8988T (cell line): Measurements from ENCODE around the gene AJM1.

ENCODE experiments used
- DNase-seq: peaks from one replicate; pipeline ENCODE4 v3.0.0; 2011

Gene AJM1

DNA sequence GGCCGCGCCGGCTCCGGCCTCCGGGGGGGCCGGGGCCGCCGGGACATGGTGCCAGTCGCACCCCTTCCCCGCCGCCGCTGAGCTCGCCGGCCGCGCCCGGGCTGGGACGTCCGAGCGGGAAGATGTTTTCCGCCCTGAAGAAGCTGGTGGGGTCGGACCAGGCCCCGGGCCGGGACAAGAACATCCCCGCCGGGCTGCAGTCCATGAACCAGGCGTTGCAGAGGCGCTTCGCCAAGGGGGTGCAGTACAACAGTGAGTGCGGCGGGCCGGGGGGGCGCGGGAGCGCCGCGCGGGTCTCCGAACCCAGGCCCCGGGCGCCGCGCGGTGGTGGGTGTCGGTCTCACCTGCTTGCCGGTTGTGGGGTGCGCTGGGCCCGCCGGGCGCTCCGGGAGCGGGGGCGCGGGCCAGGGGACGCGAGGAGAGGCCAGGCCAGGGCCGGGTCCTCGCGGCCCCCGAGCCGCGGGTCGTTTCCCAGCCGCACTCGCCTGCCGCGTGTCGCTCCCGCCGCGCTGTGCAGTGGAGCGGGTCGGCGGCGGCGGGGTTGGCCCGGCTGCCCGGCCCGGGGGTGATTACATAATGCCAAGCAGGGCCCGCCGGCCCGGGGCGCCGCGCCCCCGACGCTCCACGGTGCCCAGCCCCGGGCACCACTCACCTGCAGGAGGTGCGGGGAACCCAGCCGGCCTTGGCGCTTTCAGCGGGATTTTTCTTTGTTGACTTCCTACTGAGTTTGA, 34.0 kb upstream of the AJM1 start:
- DNase-seq, result no peak

DNA sequence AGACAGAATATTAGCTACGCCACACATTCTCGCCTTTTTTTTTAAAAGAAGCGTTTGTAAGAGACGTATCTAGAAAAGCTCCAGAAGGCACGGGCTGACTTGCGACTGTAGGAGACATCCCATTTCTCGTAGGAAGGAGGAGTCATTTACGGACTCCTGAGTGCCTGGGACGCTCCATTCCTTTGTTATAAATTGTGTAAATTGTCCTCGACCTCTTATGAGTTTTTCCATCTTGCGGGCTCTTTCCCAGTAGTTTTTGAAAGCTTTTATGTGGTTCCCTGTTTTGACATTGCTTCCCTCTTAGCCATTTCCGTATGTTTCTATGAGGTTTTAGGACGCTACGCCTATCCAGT, 33.5 kb upstream of the AJM1 start:
- DNase-seq, result no peak

DNA sequence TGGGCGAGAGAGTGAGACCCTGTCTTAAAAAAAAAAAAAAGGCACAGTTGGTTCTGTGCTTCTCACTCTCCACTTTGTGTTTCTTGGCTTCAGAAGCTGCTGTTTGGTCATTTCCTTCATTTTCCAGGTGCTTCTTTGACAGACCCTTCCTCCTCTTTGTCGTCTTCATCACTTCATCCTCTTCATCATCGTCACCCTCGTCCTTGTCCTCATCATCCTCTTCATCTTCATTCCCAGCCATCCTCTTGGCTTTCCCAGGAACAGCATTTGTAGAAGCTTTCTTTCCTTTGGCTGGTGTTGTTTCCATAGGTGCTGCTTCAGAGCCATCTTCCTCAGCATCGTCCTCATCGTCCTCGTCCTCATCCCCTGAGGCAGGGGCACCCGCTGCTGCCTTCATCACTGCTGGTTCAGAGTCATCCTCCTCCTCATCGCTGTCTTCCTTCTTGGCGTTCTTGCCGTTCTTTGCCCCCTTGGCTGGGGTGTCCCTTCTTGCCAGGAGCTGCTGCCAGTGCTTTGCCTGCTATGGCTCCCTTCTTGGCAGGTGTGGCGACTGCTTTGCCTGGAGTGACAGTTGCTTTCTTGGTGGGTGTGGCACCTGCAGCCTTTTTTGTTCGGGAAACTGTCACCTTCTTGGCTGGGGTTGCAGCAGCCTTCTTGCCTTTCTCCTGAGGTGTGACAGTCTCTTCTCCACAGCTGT, 27.4 kb upstream of the AJM1 start:
- no peak for DNase-seq

DNA sequence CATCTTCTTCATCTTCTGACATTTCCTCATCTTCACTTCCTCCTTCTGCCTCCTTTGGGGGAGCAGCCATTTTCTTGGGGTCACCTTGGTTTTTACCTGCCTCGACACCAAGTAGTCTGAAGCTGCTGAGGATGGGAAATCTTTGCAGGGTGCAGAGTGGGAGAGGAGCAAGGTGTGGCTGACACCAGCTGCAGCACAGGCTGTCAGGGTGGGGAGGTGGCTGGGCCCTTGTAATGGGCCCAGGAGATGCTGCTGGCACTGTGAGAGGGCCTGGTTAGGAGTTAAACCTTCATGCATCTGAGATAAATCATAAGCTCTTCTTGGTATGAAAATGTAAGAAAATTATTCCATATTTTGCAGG, 26.9 kb upstream of the AJM1 start:
- no peak for DNase-seq

DNA sequence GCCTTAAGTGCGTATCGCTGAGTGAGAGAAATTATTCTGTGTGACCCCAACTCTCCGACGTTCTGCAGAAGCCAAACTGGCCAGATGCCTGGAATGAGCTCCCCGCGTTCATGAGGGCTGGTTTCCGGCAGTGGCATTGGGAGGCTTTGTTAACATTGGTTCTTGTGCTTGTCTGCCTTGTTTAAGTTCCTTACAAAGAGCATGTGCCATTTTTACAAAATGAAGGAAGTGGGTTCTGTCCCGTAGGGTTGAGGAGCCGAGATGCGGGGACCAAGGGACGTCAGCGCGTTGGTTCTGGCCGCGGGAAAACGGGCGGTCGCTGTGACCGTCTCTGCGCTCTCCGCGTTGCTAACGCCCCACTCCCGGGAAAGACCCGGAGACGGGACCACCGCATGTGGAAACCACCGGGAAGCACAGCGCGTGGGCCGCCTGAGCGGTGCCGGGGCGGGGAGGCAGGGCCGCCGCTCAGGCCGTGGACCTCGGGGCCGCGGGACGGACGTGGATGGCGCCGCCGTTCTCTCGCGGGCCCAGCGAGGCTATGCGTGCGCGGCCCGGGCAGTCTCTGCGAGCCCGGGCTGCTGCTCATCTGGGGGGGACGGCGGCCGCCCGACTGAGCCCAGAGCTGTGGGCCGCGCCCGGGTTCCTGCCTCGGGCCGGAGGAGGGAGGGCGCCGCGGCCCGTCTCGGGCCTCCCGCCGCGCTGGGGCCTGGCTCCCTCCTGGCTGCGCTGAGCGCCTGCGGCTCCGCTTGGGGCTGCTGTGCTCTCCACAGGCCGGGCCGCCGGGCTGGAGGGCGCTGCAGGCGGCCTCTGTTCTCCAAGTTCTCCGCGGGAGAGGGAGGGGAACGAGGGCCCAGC, 21.1 kb upstream of the AJM1 start:
- DNase-seq, result no peak

DNA sequence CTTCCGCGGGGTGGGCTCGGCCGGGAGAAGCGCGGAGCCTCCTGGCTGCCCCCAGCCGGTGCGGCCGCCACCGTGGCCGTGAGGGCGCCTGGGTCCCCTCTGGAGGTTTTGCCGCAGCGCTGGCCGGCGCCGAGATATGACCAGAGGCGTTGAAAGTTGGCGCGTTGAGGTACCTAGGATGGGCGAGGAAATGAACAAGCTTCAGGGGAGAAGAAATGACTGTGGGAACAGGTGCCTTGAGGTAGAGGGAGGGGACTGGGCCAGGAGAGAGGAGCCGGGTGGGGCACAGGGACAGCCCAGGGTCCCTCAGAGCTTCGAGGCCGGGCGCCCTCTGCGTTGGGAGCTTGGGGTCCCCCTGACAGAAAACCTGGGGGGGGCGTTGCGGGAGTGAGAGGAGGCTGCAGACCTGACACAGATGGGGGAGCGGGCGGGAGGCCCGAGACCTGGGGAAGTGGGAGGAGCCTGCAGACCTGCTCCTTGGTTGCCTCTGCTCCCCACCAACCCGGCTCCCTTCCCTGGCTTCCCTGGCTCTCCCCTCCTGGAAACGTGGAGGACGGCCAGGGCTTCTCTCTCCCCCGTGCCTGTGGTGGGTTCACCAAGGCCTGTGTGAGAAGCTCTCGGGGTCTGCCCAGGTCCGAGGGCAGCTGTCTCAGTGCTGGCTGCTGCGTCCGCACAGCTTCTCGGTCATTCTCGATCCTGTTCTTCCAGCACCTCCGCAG, 20.3 kb upstream of the AJM1 start:
- no peak for DNase-seq

DNA sequence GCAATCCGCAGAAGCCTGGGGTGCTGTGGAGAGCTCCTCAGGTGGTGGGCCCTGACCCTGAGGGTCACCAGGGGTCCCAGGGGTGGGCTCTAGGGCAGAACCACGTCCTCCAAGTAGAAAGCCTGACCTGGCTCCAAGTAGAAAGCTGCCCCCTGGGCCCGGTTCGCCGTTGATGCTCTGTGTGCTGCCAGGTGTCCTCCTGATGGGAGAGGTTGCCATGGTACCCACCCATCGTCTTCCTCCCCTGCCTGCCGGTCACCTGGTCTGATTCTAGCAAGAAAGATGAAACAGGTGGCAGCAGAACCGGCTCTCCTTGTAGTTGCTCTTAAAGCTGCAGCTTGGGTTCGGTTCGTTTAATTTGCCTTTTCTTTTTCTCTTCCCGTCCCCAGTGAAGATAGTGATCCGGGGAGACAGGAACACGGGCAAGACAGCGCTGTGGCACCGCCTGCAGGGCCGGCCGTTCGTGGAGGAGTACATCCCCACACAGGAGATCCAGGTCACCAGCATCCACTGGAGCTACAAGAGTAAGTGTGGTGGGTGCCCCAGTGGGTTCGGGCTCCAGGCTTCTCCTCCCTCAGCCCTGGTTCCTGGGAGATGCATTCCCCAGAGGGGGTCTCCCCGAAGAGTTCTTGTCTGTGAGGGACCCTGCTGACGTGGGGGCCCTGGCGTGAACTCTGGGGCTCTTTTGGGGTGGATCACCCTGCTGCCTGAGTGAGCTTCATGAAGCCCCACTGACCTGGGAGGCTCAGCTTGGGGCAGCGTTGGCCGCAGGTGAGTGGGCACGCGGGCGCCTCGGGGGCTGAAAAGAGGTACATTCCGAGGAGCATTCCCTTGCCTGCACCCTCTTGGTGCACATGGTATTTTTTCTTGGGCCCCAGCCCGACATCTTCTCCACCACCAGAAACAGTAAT, 18.9 kb upstream of the AJM1 start:
- DNase-seq, result no peak

DNA sequence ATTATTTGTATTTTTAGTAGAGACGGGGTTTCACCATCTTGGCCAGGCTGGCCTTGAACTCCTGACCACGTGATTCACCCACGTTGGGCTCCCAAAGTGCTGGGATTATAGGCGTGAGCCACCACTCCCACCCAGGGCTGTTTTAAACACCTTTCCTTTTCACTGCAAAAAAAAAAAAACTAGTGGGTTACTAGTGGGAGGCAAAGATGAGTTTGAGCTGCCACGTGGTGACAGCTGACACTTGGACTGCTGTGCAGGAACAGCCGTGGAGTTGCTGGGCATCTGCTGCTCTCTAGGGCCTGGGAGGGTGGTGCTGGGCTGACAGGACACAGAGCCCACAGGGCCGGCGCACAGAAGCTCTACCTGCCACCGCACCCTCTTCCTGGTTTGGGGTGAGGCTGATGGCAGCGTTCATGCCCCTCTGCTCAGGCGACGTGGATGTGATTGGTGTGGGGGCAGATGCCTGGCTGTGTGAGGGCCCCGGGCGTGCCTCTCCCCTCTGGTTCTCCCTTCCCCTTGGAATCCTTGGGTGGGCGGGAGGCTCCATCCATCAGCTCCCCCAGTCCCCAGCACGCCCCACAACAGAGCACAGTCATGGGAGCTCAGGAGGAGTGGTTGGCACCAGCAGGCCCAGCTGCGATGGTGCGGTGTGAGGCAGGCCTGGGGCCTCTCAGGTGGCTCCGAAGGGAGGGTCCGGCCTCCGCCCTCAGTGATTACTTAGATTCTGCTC, 17.6 kb upstream of the AJM1 start:
- no peak for DNase-seq

DNA sequence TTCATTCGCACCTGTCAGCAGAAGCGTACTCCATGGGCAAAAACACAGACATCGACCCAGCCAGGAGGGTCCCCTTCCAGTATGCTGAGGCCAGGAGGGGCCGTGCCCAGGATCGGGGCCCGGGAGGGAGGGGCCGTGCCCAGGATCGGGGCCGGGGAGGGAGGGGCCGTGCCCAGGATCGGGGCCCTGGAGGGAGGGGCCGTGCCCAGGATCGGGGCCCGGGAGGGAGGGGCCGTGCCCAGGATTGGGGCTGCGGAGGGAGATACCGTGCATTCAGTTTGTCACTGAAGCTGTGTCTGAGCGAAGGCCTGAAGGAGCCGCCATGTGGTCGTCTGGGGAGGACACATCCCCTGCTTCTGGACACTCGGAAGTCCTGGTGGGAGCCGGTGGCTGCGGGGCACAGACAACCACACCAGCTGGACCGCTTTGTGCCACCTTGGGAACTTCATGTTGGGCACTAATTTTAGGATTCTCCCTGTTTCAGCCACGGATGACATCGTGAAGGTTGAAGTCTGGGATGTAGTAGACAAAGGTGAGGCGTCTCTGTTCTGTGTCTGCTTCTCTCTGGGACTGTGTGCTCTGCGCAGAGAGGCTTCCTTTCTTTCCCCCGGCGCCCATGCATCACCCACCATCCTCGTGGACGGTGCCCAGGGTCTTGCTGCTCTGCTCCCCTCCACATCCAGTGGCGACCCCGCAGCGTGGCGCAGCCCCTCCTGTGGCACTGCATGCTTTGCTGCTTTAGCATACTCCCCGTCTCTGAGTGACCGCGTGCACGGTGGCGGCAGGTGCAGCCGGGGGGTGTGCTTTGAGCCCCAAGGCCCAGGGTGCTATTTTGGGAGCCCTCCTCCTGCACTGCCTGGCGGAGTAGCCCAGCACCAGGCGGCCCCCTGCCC, 16.7 kb upstream of the AJM1 start:
- DNase-seq, result no peak

DNA sequence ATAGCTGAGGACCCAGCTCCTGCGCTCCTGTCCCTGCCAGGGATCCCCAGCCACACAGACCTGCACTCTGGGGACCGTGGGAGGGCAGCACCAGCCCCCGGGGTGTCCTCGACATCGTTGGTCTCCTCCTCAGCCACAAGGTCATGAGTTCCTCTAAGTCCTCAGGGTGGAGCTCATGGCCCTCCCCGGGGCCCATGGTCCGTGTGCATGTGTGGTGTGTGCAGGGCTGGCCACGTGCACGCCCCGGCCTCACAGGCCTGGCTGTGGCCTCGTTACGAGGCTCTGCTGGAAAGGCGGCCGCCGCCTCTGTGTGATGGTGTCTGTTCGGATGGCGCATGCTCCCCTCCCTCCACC, 16.1 kb upstream of the AJM1 start:
- DNase-seq, result no peak

DNA sequence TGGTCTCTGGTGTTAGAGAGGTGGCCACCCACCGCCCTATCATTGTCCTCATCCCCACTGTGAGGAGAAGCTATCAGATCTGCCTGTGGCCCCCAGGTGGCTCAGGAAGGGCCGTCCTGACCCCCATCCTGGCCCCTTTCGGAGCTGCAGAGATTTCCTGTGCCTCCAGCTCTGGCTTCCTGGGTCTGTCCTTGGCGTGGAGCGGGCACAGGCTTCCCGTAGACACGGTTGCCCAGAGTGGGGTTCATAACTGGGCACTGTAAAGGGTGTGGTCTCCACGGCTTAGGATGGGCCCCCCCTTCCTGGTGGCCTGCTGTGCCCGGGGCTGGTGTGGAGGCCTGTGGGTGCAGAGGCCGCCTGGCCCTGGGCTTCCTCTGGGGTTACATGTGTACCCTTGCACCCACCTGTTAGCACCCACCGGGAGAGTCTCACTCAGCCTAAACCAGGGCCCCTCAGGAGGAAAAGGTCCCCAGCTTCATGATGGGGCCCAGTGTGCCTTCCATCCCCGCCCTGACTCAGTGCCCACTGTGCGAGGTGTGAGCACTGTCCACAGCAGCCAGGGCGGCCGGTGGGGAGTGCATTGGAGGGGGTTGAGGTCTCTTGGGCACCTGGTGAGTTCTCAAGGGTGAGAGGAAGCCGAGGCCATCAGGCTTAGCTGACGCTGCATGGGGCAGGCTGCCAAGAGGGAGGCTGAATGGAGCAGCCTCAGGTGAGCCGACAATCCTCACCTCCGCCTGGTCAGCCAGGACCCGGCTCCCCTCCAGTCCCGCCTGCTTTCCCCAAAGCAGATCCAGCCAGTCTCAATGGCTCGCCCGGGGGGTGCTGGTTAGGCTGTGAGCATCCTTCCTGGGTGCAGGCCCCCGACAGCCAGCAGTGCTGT, 15.3 kb upstream of the AJM1 start:
- no peak for DNase-seq

DNA sequence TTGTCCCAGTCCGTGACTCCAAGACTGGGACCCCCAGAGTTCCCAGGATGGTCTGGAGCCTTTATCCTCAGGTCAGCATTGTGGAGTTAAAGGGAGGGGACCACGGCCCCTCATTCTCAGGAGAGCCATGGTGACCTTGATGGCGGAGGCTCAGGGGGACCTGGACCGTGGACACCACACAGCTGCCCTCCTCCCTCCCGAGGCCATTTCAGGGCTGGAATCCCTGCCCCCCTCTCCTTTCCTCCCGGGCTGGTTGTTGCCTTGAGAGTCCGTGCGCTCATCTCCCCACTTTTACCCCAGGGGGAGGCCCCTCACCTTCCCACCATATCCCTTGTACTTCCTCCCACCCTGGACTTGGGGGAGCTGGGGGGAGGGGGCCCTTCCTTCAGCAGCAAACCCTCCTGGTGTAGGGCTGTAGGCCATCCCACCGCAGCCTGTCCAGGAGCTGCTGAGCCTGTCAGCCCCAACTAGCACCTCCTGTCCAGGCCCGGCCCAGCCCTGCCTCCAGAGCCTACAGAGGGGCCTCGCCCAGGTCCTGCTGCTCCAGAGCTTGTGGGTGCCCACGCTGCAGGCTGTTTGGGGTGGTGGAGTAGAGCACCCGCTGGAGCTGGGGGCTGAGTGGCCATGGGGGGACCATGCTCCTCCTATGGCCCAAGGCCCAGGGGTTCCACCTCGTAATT, 14.3 kb upstream of the AJM1 start:
- no peak for DNase-seq

DNA sequence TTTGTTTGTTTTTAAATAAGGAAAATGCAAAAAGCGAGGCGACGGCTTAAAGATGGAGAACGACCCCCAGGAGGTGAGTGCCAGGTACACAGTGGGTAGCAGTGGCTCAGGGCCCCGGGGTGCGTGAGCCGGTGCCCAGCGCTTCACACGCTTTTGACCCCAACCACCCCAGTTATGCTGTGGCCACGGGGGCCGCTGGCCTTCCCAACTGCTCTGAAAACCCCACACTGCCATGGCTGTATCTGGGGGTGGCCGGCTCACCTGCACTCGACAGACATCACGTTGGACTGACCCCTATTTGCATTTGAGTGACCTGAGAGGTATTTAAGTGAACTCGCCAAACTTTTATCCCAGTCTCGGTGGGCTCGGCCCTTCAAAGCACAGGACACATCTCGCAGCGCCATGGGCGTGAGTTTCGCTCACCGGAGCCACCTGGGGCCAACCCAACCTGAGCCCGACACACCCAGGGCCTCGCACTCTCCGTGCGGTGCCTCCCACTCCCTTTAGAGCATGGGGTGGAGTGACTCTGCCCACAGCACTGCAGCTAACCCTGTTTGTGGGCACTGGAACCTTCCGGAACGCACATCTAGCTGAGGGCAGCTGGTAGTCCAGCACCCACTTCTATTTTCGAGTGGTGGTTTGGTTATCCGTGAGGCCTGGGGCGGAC, 13.7 kb upstream of the AJM1 start:
- DNase-seq, result no peak

DNA sequence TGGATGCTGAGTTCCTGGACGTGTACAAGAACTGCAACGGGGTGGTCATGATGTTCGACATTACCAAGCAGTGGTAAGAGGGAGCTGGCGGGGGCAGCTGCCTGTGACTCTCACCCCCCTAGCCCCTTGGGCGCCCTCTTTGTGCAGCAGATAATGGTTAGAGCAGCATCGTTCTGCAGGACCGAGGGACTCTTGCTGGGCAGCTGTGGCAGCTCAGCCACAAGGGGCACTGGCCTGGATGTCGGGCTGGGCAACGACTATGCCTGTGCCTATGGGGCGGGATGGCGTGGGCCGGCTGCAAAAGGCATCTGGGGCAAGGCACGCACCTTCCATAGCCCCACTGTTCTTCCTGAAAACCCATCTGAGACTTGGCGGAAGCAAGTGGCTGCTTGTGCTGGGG, 12.9 kb upstream of the AJM1 start:
- DNase-seq, result no peak

DNA sequence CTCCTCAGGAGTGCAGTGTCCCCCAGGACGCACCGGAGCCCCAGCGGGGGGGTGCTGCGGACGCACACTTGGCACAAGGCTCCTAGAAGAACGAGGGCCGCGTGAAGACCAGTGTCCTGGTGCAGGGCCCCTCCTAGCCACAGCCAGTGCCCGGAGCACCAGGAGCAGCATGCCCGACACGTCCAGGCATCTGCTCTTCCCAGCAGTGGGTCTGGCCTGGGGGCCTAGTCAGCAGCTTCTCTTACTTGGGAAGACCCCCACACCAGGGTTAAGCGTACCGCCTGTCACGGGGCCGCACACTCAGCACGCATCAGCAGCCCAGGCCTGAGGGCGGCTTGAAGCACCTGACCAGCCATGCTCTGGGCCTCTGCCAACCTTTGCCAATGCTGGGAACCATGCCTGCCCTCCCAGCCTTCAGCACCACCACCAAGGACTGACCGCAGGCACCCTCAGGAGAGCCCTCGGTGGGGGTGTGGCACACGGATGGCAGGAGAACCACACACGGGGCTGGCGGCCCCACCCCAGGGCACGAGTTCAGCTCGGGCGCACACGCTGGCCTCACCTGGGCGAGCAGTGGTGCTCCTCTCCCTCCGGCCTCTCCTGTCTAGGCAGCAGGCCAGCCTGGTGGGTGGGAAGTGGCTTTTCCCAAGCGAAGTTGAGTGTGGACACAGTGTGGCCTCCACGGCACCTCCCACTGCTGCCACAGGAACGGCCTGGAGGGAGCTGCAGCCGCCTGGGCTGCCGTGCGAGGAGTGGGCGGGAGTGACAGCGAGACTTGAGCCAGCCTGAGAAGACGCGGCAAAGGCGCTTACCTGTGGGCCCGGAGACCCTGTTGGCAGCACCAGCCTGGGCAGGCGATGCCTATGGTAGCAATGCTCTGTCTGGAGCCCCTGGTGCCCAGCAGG, 12.0 kb upstream of the AJM1 start:
- DNase-seq, result no peak

DNA sequence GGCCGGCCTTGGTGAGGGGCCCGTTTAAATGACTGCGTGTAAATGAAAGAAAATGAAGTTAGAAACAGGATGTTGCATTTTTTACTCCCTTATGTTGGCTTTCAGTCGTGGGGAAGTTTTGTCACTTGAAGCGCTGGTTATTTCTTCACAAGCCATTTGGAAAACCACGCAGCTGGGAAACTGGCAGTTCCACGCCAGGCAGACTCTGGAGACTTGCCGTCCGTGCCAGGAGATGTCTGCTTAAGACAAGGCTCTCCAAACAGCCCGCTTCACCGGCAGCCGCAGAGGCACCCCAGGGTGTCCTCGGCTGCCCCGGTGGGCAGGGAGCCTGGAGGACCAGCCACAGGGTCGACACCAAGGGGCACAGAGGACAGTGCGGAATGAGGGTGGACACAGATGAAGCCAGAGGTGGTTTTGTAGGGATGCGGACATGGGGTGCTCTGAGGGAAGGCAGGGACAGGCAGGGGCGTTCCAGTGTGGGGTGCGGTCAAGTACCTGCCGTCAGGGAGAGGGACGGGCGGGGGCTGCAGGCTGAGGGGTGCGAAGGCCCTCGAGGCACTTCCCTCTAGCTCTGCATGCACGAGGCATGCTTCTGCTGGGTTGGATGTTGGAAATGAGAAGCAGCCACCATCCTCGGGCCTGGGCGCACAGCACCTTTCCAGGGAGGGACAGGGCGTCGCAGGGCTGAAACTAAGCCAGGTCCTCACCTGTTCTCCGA, 11.1 kb upstream of the AJM1 start:
- DNase-seq, result no peak

DNA sequence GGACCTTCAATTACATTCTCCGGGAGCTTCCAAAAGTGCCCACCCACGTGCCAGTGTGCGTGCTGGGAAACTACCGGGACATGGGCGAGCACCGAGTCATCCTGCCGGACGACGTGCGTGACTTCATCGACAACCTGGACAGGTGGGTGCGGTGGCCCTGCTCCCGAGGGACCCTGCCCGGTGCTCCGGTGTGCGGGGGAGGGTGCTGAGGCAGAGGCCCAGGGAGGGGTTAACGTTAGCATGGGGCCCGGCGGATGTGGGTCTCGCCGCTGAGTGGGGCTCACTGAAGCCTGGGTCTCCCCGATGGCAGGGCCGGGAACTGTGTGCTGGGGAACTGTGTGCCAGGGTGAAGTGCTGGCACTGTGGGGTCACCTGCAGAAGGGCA, 10.6 kb upstream of the AJM1 start:
- DNase-seq, result no peak
